ENCODE data around the gene UBE2F. TPM values are rescaled to one million over a fixed set of nuclear protein-coding genes. Genes with fewer than 3 reads are reported as not detected.

The UBE2F gene
- total RNA-seq, 2 donors from 2014 or later: 58.3 to 59.2 TPM

- Histone ChIP-seq H3K27ac (ENCODE audit: low read depth, low read length) (no peak overlapping the region), H3K9ac (ENCODE audit: extremely low read depth, low read length, poor library complexity, severe bottlenecking) (no peak overlapping the region), H3K36me3 (ENCODE audit: control insufficient read depth, insufficient read depth, low read length) (peaks cover 40% of the 10 kb centered on the region), H3K9me3 (ENCODE audit: control insufficient read depth, low read length) (no peaks in the 10 kb centered on the region), H3K27me3 (ENCODE audit: control insufficient read depth, insufficient read depth, low read length, poor library complexity, severe bottlenecking) (no peaks in the 10 kb centered on the region), H3K4me1 (ENCODE audit: control insufficient read depth, insufficient read depth, low read length) (no peaks in the 10 kb centered on the region), H3K4me3 (ENCODE audit: low read length) (no peak overlapping the region)
- TF ChIP-seq, protein P1, sequence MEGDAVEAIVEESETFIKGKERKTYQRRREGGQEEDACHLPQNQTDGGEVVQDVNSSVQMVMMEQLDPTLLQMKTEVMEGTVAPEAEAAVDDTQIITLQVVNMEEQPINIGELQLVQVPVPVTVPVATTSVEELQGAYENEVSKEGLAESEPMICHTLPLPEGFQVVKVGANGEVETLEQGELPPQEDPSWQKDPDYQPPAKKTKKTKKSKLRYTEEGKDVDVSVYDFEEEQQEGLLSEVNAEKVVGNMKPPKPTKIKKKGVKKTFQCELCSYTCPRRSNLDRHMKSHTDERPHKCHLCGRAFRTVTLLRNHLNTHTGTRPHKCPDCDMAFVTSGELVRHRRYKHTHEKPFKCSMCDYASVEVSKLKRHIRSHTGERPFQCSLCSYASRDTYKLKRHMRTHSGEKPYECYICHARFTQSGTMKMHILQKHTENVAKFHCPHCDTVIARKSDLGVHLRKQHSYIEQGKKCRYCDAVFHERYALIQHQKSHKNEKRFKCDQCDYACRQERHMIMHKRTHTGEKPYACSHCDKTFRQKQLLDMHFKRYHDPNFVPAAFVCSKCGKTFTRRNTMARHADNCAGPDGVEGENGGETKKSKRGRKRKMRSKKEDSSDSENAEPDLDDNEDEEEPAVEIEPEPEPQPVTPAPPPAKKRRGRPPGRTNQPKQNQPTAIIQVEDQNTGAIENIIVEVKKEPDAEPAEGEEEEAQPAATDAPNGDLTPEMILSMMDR (conservative IDR thresholded peaks at IDR 0.05): no peak
- Mint-ChIP-seq H3K4me3 (no peak overlapping the region), H3K36me3 (ENCODE audit: low read depth) (peaks cover 50% of the 10 kb centered on the region), H3K9me3 (no peaks in the 10 kb centered on the region), H3K27me3 (ENCODE audit: insufficient read depth) (no peaks in the 10 kb centered on the region), H3K27ac (no peak overlapping the region), H3K4me1 (peaks cover 5% of the 10 kb centered on the region)
- 94 to 95% methylated on average over 2 to 3 of the region's 3 CpGs for WGBS, 2 experiments (ENCODE audit: insufficient coverage in 1 of 2, insufficient read length in 1 of 2)
- no peak for DNase-seq
Measured at GRCh38 chr2:238029853-238030252, 63.0 kb downstream of the UBE2F start.

DNA sequence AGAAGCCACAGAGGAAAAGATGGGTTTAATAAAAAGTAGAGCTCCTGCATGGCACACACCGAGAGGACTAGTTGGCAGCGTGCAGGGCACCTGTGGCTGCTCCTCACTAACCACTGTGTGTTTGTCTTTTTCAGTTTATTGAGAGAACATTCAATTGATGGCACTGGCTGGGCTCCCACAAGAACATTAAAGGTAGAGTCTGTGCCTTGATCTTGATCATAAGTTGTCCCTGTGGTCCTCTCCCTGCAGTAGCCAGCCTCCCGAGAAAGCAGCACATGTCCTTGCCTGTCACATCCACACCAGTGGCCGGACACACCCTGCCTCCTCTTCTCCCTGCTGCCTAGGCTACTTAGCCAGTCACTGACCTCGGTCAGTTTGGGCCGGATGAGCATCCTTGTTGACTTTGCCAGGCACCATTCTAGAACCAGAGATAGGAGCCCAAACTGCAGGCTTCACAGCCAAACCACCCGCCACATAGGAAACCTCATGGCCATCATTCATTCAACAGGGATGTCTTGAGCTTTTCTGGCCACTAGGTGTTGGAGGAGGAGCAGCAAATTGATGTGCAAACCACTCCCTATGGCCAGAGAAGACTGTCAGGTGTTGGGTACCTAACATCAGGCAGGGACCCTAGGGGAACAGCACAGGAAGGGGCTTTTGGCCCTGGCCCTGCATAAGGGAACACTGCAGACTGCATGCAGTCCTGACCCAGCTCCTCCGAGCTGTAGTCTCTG, 63.8 kb downstream of the UBE2F start:
- H3K27ac ChIP-seq (ENCODE audit: low read depth, low read length): no peak overlapping the region
- Mint-ChIP-seq H3K27ac (no peak overlapping the region), H3K9me3 (no peaks in the 10 kb centered on the region), H3K4me3 (no peak overlapping the region), H3K36me3 (ENCODE audit: low read depth) (peaks cover 54% of the 10 kb centered on the region), H3K4me1 (peaks cover 5% of the 10 kb centered on the region), H3K27me3 (ENCODE audit: insufficient read depth) (no peaks in the 10 kb centered on the region)
- WGBS, 2 experiments (ENCODE audit: insufficient coverage in 1 of 2, insufficient read length in 1 of 2): 93 to 96% methylated on average over 6 to 8 of the region's 8 CpGs
- no peak overlapping the region for H3K9ac ChIP-seq (ENCODE audit: extremely low read depth, low read length, poor library complexity, severe bottlenecking)
- no peak overlapping the region for H3K4me3 ChIP-seq (ENCODE audit: low read length)
- H3K27me3 ChIP-seq (ENCODE audit: control insufficient read depth, insufficient read depth, low read length, poor library complexity, severe bottlenecking): no peaks in the 10 kb centered on the region
- TF ChIP-seq, protein P1 (conservative IDR thresholded peaks at IDR 0.05): peak; percentile 43
- H3K4me1 ChIP-seq (ENCODE audit: control insufficient read depth, insufficient read depth, low read length): no peaks in the 10 kb centered on the region
- H3K36me3 ChIP-seq (ENCODE audit: control insufficient read depth, insufficient read depth, low read length): peaks cover 47% of the 10 kb centered on the region
- no peaks in the 10 kb centered on the region for H3K9me3 ChIP-seq (ENCODE audit: control insufficient read depth, low read length)
- DNase-seq: no peak

DNA sequence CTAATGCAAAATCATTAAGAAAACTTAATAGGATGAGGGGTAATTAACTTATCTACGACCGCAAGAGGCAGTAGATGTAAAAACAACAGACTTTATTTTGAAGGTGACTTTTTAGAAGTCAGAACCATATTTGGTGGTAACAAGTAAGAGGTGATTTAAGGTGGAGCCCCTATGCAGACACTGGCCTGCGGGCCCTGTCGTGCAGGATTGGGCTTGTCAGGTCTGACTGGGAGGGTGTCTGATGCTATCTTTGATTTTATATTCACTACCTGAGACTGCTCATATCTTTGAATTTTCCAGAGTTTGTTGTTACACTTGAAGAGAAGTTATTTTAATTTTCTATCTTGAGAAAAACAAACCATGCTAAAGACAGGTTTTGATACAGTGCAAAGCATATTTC, 64.9 kb downstream of the UBE2F start:
- Histone ChIP-seq H3K27ac (ENCODE audit: low read depth, low read length) (no peak overlapping the region), H3K9ac (ENCODE audit: extremely low read depth, low read length, poor library complexity, severe bottlenecking) (no peak overlapping the region), H3K9me3 (ENCODE audit: control insufficient read depth, low read length) (no peaks in the 10 kb centered on the region), H3K36me3 (ENCODE audit: control insufficient read depth, insufficient read depth, low read length) (peaks cover 48% of the 10 kb centered on the region), H3K27me3 (ENCODE audit: control insufficient read depth, insufficient read depth, low read length, poor library complexity, severe bottlenecking) (no peaks in the 10 kb centered on the region), H3K4me1 (ENCODE audit: control insufficient read depth, insufficient read depth, low read length) (no peaks in the 10 kb centered on the region), H3K4me3 (ENCODE audit: low read length) (no peak overlapping the region)
- no peak overlapping the region for H3K27ac Mint-ChIP-seq
- H3K9me3 Mint-ChIP-seq: no peaks in the 10 kb centered on the region
- 89% methylated on average over 4 of the region's 4 CpGs; no CpG with 5 or more reads in 1 of the 2 experiments for WGBS, 2 experiments (ENCODE audit: insufficient coverage in 1 of 2, insufficient read length in 1 of 2)
- H3K4me1 Mint-ChIP-seq: peaks cover 5% of the 10 kb centered on the region
- H3K36me3 Mint-ChIP-seq (ENCODE audit: low read depth): peaks cover 54% of the 10 kb centered on the region
- H3K27me3 Mint-ChIP-seq (ENCODE audit: insufficient read depth): no peaks in the 10 kb centered on the region
- H3K4me3 Mint-ChIP-seq: no peak overlapping the region
- DNase-seq: no peak
- TF ChIP-seq, protein P1 (conservative IDR thresholded peaks at IDR 0.05): no peak
